K562 (cell line): ENCODE data around the gene PLA2R1. TPM values are rescaled to one million over a fixed set of nuclear protein-coding genes. Genes with fewer than 3 reads are reported as not detected.

ENCODE experiments used
- ATAC-seq: fragments of 200-7000 bp; cut with Tn5 transposase; 3 replicates; pipeline ENCODE4 v1.9.1; 2020; ENCODE audit warnings: moderate library complexity
- BruUV-seq: library from RNA; stranded (reverse); fragments of 400-500 nt; replicated peaks from 2 replicates; lab custom pipeline; 2021; lab: Mats Ljungman, UMichigan
- CTCF ChIA-PET: fragments of 300-600 bp; formaldehyde crosslinking; extraction: SDS; loops from one replicate; lab custom pipeline; 2021; ENCODE audit warnings: low intra/inter-chr PET ratio; lab: Yijun Ruan, JAX
- POLR2A ChIA-PET: fragments of 300-600, 350-650 bp; sonication (Branson Sonifier 250); formaldehyde crosslinking; extraction: SDS; loops from one replicate; lab custom pipeline; 2021; ENCODE audit warnings: antibody characterized with exemption, inconsistent platforms; lab: Yijun Ruan, JAX
- DNase-seq, 4 experiments: peaks; one replicate each; pipeline versions ENCODE4 v3.0.0 to v3.0.0-alpha.2; 2011 to 2018; ENCODE audit warnings: low spot score in 3 of 4, mixed read lengths in 3 of 4; ENCODE audit errors: extremely low read depth in 1 of 4
- FAIRE-seq: peaks from 2 replicates; lab custom pipeline; 2011; peaks lifted over from hg19 to GRCh38; lab: Jason Lieb, UNC
- H2AFZ ChIP-seq: 2 replicates; pipeline ENCODE4 v1.6.0; 2011; ENCODE audit warnings: low read depth, low read length, control low read depth, inconsistent platforms
- H3K27ac ChIP-seq: fragments of 200-600 bp; 3 replicates; pipeline ENCODE4 v1.8.0; 2011; ENCODE audit warnings: low read depth, mild to moderate bottlenecking, control low read depth, inconsistent platforms, low read length, moderate library complexity, mixed read lengths; ENCODE audit errors: extremely low read depth
- H3K27me3 ChIP-seq, 2 experiments: fragments of 300-600 bp in 1 of 2; 2 replicates in 1 of 2; 3 replicates in 1 of 2; pipeline versions ENCODE4 v1.6.0 to v1.8.0; 2011; ENCODE audit warnings: inconsistent platforms in 2 of 2, low read length in 2 of 2, mild to moderate bottlenecking in 1 of 2, mixed read lengths in 1 of 2, moderate library complexity in 1 of 2; ENCODE audit not compliant: control insufficient read depth in 2 of 2, insufficient read depth in 2 of 2
- H3K36me3 ChIP-seq: fragments of 300-600 bp; 3 replicates; pipeline ENCODE4 v1.8.0; 2011; ENCODE audit warnings: mild to moderate bottlenecking, low read length, inconsistent platforms; ENCODE audit not compliant: control insufficient read depth, insufficient read depth
- H3K4me1 ChIP-seq, 2 experiments: fragments of 200-600 bp in 1 of 2; replicated peaks in 1 of 2; 2 replicates in 1 of 2; 3 replicates in 1 of 2; pipeline versions ENCODE4 v1.5.1 to v1.8.0; 2011; ENCODE audit warnings: inconsistent platforms in 2 of 2, low read length in 2 of 2, mild to moderate bottlenecking in 1 of 2, mixed read lengths in 1 of 2, moderate library complexity in 1 of 2; ENCODE audit not compliant: control insufficient read depth in 2 of 2, insufficient read depth in 2 of 2
- H3K4me2 ChIP-seq: 2 replicates; pipeline ENCODE4 v1.6.1; 2011; ENCODE audit warnings: low read length, control low read depth, inconsistent platforms, mixed read lengths; ENCODE audit not compliant: insufficient read depth
- H3K4me3 ChIP-seq: fragments of 200-600 bp; sonication (generic), shearing (Covaris generic); 2 replicates; pipeline ENCODE4 v1.5.1; 2016; ENCODE audit warnings: control low read depth, inconsistent platforms
- H3K79me2 ChIP-seq: fragments of 200-600 bp; 3 replicates; pipeline ENCODE4 v1.8.0; 2011; ENCODE audit warnings: low read length, inconsistent platforms; ENCODE audit not compliant: control insufficient read depth, insufficient read depth
- H3K9ac ChIP-seq, 2 experiments: 2 replicates each; pipeline versions ENCODE4 v1.6.0 to v1.6.1; 2011; ENCODE audit warnings: low read depth in 2 of 2, low read length in 2 of 2, control low read depth in 1 of 2, inconsistent platforms in 1 of 2, mild to moderate bottlenecking in 1 of 2, mixed read lengths in 1 of 2; ENCODE audit not compliant: insufficient read depth in 1 of 2
- H3K9me1 ChIP-seq: one replicate; pipeline ENCODE4 v1.6.0; 2011; ENCODE audit warnings: inconsistent platforms, mild to moderate bottlenecking, low read length, moderate library complexity; ENCODE audit not compliant: control insufficient read depth, insufficient read depth
- H3K9me3 ChIP-seq: replicated peaks from 2 replicates; pipeline ENCODE4 v1.5.1; 2011; ENCODE audit warnings: low read depth, low read length, inconsistent platforms; ENCODE audit not compliant: control insufficient read depth, insufficient read depth
- H4K20me1 ChIP-seq: replicated peaks from 2 replicates; pipeline ENCODE4 v1.6.1; 2011; ENCODE audit warnings: low read length, inconsistent platforms, mixed read lengths; ENCODE audit not compliant: control insufficient read depth, insufficient read depth
- MITF ChIP-seq: IDR thresholded peaks from 2 replicates; pipeline ENCODE4 v1.6.1; 2014; ENCODE audit warnings: antibody characterized with exemption
- TRIM28 ChIP-seq: fragments of 450-650 bp; IDR thresholded peaks from 2 replicates; pipeline ENCODE4 v1.6.1; 2017
- ZBTB33 ChIP-seq: sonication (generic); formaldehyde crosslinking; IDR thresholded peaks from 2 replicates; pipeline ENCODE4 v1.8.1; 2023; ENCODE audit warnings: mild to moderate bottlenecking, missing genetic modification reagents
- WGBS: fragments of 100-300 bp; shearing (Covaris generic); methylation state at CpG from one replicate; pipeline ENCODE4 v1.1.6; 2016; ENCODE audit warnings: low coverage, mixed read lengths; ENCODE audit not compliant: insufficient coverage; ENCODE audit errors: missing lambda C conversion rate; 5-methylcytosine and 5-hydroxymethylcytosine counted together
- in situ Hi-C: fragments of 300-500 bp; cut with MboI; formaldehyde crosslinking; loops from 4 replicates; pipeline ENCODE4 v1.15.0; 2018; ENCODE audit warnings: inconsistent platforms, mixed read lengths
- intact Hi-C: fragments of 100-400 bp; cut with micrococcal nuclease; formaldehyde crosslinking; loops from 2 replicates; pipeline ENCODE4 v1.14.2; 2022
- polyA plus RNA-seq, 8 experiments: library from polyadenylated mRNA; depleted of rRNA in 4 of 8; stranded (reverse) in 5 of 8; unstranded in 3 of 8; fragments of >200 nt; fragmentation: Nextera tagmentation in 2 of 8; fragmentation: Illumina TruSeq in 1 of 8; extraction: Ambion mirVana in 2 of 8; extraction: Trizol in 1 of 8; gene quantifications; 2 replicates each; pipeline versions ENCODE4 v1.2.1 to v1.2.3, GENCODE V29; 2011 to 2014; ENCODE audit warnings: inconsistent platforms in 1 of 8, missing spikeins in 1 of 8
- total RNA-seq, 7 experiments: library from RNA; depleted of rRNA in 6 of 7; stranded (reverse); fragments of >200 nt in 6 of 7; fragmentation: Illumina TruSeq in 2 of 7; extraction: Trizol in 2 of 7; gene quantifications; 2 replicates each; pipeline versions ENCODE4 v1.2.1 to v1.2.3, GENCODE V29; 2011 to 2021; ENCODE audit warnings: low replicate concordance in 1 of 7

The PLA2R1 gene
- total and polyA plus RNA-seq, 9 of the 15 experiments (the other 6 are each of a cell fraction or from before 2014, with no cell fraction given) = not detected

GRCh38 chr2:159900343-159900742 is 162.1 kb downstream of the PLA2R1 start:
- Histone ChIP-seq H3K27me3 (peaks cover 26 to 38% of the 10 kb centered on the region in 2 experiments), H3K4me1 (peaks cover 0 to 11% of the 10 kb centered on the region in 2 experiments; a peak in 2 of 5 replicates), H3K4me3 (no peak overlapping the region), H2AFZ (no peak overlapping the region), H3K79me2 (no peaks in the 10 kb centered on the region), H3K27ac (no peak overlapping the region), H3K9me1 (no peaks in the 10 kb centered on the region), H3K9me3 (no peaks in the 10 kb centered on the region), H3K9ac (no peak overlapping the region), H3K4me2 (no peak overlapping the region), H4K20me1 (no peaks in the 10 kb centered on the region), H3K36me3 (no peaks in the 10 kb centered on the region)
- FAIRE-seq (no peak), ATAC-seq (no peak), DNase-seq (no peak)
- no TSS peak for BruUV-seq
- ChIA-PET POLR2A (interaction anchor here (0.8 to 1.2 kb wide), 2 partner anchors 12 to 16 kb away, joined by 3 to 4 read pairs; no protein-coding TSS in a partner anchor), CTCF (no interaction called here)
- in situ Hi-C loops = no loop called here
- TF ChIP-seq ZBTB33 (no peak), TRIM28 (no peak), MITF (no peak)
- WGBS = 0% methylated on average over 1 of the region's 1 CpG
- intact Hi-C loops = no loop called here
